Measurements from ENCODE around the gene FXYD6. TPM values are rescaled to one million over a fixed set of nuclear protein-coding genes. Genes with fewer than 3 reads are reported as not detected.

Gene FXYD6
- total RNA-seq, 2 experiments from 2014 or later, result not detected

DNA sequence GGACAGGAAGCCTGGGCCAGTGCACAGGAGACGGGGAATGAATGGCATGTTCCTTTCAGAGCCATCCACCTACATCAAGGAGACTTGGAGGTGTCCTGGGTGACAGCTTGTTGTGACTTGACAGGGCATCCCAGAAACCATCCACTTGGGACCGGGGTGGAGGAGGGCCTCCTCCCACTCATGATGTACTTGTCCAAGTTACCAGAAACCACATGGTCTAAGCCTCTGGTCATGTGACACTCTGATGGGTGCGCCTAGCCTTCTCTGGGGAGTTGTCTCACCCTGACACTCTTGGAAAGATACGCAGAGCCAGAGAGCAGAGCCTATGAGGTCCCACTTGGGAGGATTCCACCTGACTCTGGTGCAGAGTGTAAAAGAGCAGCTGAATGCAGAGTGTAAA, 21.6 kb upstream of the FXYD6 start:
- Histone ChIP-seq H2AFZ (ENCODE audit: low read length) (no peak overlapping the region), H3K9me3 (ENCODE audit: low read length) (no peaks in the 10 kb centered on the region), H3K4me3 (ENCODE audit: low read depth, low read length, poor library complexity, severe bottlenecking) (no peak overlapping the region), H3K4me2 (ENCODE audit: low read length) (no peak overlapping the region), H3K27ac (ENCODE audit: low read depth, low read length, poor library complexity, severe bottlenecking) (no peak overlapping the region), H3K79me2 (ENCODE audit: insufficient read depth, low read depth, low read length) (no peaks in the 10 kb centered on the region), H3K36me3 (ENCODE audit: insufficient read depth, low read length) (no peaks in the 10 kb centered on the region), H3K4me1 (ENCODE audit: insufficient read depth, low read length, poor library complexity, severe bottlenecking) (no peaks in the 10 kb centered on the region), H3K9me2 (ENCODE audit: insufficient read depth, low read length) (no peaks in the 10 kb centered on the region), H4K20me1 (ENCODE audit: insufficient read depth, low read length) (no peaks in the 10 kb centered on the region)
- no peak for DNase-seq (ENCODE audit: low spot score)
- intact Hi-C loops (cut with micrococcal nuclease; ENCODE audit: unreplicated experiment), result no loop called here
- TF ChIP-seq, protein P1, sequence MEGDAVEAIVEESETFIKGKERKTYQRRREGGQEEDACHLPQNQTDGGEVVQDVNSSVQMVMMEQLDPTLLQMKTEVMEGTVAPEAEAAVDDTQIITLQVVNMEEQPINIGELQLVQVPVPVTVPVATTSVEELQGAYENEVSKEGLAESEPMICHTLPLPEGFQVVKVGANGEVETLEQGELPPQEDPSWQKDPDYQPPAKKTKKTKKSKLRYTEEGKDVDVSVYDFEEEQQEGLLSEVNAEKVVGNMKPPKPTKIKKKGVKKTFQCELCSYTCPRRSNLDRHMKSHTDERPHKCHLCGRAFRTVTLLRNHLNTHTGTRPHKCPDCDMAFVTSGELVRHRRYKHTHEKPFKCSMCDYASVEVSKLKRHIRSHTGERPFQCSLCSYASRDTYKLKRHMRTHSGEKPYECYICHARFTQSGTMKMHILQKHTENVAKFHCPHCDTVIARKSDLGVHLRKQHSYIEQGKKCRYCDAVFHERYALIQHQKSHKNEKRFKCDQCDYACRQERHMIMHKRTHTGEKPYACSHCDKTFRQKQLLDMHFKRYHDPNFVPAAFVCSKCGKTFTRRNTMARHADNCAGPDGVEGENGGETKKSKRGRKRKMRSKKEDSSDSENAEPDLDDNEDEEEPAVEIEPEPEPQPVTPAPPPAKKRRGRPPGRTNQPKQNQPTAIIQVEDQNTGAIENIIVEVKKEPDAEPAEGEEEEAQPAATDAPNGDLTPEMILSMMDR (conservative IDR thresholded peaks at IDR 0.05; ENCODE audit: low read length), result no peak
- TF ChIP-seq EZH2phosphoT487 (IDR thresholded peaks at IDR 0.05; ENCODE audit: borderline replicate concordance, low read depth, low read length), result no peak
- BruUV-seq (replicated peaks), result no TSS peak
- POLR2A ChIA-PET, result no interaction called here
- CTCF ChIA-PET (ENCODE audit: unreplicated experiment), result no interaction called here

DNA sequence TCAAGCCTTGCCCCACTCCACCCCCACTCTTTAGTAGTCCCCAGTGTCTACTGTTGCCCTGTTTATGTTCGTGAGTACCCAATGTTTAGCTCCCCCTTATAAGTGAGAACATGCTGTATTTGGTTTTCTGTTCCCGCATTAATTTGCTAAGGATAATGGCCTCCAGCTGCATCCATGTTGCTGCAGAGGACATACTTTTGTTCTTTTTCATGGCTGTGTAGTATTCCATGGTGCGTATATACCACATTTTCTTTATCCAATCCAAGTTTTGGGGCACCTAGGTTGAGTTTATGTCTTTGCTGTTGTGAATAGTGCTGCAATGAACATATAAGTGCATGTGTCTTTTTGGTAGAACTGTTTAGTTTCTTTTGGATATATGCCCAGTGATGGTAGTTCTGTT, 16.2 kb upstream of the FXYD6 start:
- Histone ChIP-seq H3K4me1 (ENCODE audit: insufficient read depth, low read length, poor library complexity, severe bottlenecking) (no peaks in the 10 kb centered on the region), H3K4me2 (ENCODE audit: low read length) (no peak overlapping the region), H3K9me3 (ENCODE audit: low read length) (no peaks in the 10 kb centered on the region), H3K4me3 (ENCODE audit: low read depth, low read length, poor library complexity, severe bottlenecking) (no peak overlapping the region), H3K36me3 (ENCODE audit: insufficient read depth, low read length) (no peaks in the 10 kb centered on the region), H4K20me1 (ENCODE audit: insufficient read depth, low read length) (no peaks in the 10 kb centered on the region), H2AFZ (ENCODE audit: low read length) (no peak overlapping the region), H3K79me2 (ENCODE audit: insufficient read depth, low read depth, low read length) (no peaks in the 10 kb centered on the region), H3K27ac (ENCODE audit: low read depth, low read length, poor library complexity, severe bottlenecking) (no peak overlapping the region), H3K9me2 (ENCODE audit: insufficient read depth, low read length) (no peaks in the 10 kb centered on the region)
- ChIA-PET POLR2A (no interaction called here), CTCF (ENCODE audit: unreplicated experiment) (no interaction called here)
- intact Hi-C loops (cut with micrococcal nuclease; ENCODE audit: unreplicated experiment), result no loop called here
- no TSS peak for BruUV-seq (replicated peaks)
- no peak for DNase-seq (ENCODE audit: low spot score)
- TF ChIP-seq, protein P1 (conservative IDR thresholded peaks at IDR 0.05; ENCODE audit: low read length), result no peak
- TF ChIP-seq EZH2phosphoT487 (IDR thresholded peaks at IDR 0.05; ENCODE audit: borderline replicate concordance, low read depth, low read length), result no peak

DNA sequence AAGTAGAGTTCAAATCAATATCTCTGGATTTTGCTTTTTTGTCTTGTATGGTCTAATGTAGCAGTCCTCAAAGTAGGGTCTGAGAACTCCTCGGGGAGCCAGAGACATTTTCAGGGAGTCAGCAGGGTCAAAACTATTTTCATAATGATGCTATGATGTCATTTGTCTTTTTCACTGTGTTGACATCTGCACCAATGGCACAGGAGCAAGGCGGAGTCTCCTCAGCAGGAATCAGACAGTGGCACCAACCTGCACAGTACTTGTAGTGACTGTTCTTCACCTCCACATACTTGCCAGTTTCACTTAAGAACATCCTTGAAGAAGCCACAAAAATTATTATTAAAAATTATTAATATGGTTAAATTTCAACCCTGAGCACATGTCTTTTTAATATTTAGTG, 14.9 kb upstream of the FXYD6 start:
- H3K36me3 ChIP-seq (ENCODE audit: insufficient read depth, low read length), result no peaks in the 10 kb centered on the region
- H2AFZ ChIP-seq (ENCODE audit: low read length), result no peak overlapping the region
- DNase-seq (ENCODE audit: low spot score), result no peak
- H3K27ac ChIP-seq (ENCODE audit: low read depth, low read length, poor library complexity, severe bottlenecking), result no peak overlapping the region
- H4K20me1 ChIP-seq (ENCODE audit: insufficient read depth, low read length), result no peaks in the 10 kb centered on the region
- TF ChIP-seq EZH2phosphoT487 (IDR thresholded peaks at IDR 0.05; ENCODE audit: borderline replicate concordance, low read depth, low read length), result no peak
- TF ChIP-seq, protein P1 (conservative IDR thresholded peaks at IDR 0.05; ENCODE audit: low read length), result no peak
- POLR2A ChIA-PET, result interaction anchor here (1.0 kb wide), 1 partner anchor 9 kb away, joined by 4 read pairs; no protein-coding TSS in a partner anchor
- no peaks in the 10 kb centered on the region for H3K9me3 ChIP-seq (ENCODE audit: low read length)
- H3K9me2 ChIP-seq (ENCODE audit: insufficient read depth, low read length), result no peaks in the 10 kb centered on the region
- BruUV-seq (replicated peaks), result no TSS peak
- intact Hi-C loops (cut with micrococcal nuclease; ENCODE audit: unreplicated experiment), result no loop called here
- H3K4me3 ChIP-seq (ENCODE audit: low read depth, low read length, poor library complexity, severe bottlenecking), result no peak overlapping the region
- no peaks in the 10 kb centered on the region for H3K4me1 ChIP-seq (ENCODE audit: insufficient read depth, low read length, poor library complexity, severe bottlenecking)
- H3K79me2 ChIP-seq (ENCODE audit: insufficient read depth, low read depth, low read length), result no peaks in the 10 kb centered on the region
- CTCF ChIA-PET (ENCODE audit: unreplicated experiment), result no interaction called here
- no peak overlapping the region for H3K4me2 ChIP-seq (ENCODE audit: low read length)

Data from OCI-LY7 (cell line).